Tongue (tissue), 2 donors: ENCODE data around the gene CCDC116. TPM values are rescaled to one million over a fixed set of nuclear protein-coding genes. Genes with fewer than 3 reads are reported as not detected.
"Not testable (repeated sequence)": the region's sequence is repeated elsewhere in the genome, so short reads cannot be mapped to it uniquely, and the experiment has no call there.

ENCODE experiments used
- DNase-seq: peaks from one replicate; pipeline ENCODE4 v3.0.0-alpha.2; 2015
- total RNA-seq: library from RNA; depleted of rRNA; stranded (reverse); fragments of >200 nt; gene quantifications from one replicate; pipeline ENCODE4 v1.2.3, GENCODE V29; 2014

CCDC116 gene
- total RNA-seq, 1 donor from 2014 or later: not detected

DNA sequence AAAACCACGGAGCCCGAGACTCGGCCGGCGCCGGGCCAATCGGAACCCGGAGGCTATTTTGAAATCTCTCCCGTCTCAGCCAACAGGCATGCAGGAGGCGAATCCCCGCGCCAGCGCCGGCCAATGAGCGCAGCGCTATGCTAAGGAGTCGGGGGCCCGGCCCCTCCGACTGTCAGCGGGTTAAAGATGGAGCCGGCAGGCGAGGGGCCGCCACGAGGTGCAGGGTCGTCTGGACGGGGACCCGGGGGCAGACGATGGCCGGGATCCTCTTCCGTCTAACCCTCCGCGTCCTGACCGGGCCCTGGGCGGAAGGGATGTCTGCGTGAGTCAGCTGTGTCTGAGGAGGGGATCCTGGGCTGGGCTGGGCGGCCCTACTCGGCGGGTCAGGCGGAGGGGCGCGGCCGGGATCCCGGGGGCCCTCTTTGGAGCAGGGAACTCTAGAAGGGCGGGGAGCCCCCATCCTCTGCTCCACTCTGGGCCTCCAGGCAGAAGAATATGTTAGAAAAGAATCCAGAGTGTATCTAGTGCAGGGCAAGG is 19.5 kb downstream of the CCDC116 start:
- DNase-seq: peak; percentile 96

DNA sequence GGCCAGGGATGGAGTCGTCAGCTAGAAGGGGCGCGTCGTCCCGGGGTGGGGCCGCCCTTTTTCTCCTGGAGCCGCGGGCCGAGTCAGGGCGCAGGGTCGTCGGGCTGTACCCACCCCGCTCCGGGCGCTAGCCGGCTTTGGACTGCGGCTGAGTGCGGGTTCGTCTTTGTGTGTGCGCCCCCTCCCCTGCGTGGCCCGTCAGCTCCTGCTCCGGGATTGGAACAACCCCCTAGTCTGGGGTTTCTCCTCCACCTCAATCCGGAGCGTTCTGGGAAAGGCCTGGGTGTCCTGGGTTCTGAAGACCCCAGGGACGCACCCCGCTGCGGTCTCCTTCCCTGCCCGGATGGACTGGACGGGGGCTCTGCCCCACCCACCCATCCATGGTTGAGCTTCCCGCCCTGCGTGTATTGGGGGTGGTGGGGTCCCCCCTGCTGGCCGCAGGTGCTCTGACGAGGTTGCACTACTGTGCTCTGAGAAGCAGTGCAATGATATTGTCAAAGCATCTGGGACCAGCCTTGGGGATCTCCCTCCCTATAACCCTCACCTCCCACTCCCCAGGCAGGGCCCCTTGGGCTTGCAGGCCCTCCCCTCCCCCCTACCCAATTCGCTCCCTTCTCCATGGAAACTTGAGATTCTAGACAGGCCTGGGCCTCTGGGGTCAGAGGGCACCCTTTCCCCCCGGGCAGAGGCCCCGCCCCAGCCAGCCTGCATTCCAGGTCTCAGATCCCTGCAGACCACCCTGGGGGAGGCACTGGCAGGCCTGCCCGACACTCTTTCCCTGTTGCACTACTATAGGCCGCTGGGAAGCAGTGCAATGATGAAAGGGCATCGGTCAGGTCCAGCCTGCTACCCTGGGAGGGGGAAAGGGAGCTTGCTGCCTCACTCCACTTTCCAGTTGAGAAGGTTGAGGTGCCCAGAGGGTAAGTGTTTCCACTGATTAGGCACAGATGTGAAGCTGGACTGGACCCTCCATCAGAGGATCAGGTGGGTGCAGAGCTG is 20.3 kb downstream of the CCDC116 start:
- no peak for DNase-seq

DNA sequence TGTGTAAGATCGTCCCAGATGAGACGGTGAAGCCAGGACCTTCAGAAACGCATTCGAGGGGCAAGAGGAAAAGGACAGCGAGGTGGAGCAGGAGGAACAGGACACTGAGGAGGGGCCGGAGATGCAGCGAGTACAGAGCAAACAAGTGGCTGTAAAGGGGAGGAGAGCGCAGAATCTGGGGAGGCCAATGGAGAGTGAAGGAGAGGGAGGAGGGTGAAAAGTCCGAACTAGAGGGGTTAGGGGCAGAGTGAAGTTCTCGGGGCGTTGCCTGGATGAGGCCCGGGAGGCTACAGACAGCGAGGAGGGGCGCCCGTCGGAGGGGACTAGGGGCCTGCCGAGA is 24.4 kb downstream of the CCDC116 start:
- no peak for DNase-seq

DNA sequence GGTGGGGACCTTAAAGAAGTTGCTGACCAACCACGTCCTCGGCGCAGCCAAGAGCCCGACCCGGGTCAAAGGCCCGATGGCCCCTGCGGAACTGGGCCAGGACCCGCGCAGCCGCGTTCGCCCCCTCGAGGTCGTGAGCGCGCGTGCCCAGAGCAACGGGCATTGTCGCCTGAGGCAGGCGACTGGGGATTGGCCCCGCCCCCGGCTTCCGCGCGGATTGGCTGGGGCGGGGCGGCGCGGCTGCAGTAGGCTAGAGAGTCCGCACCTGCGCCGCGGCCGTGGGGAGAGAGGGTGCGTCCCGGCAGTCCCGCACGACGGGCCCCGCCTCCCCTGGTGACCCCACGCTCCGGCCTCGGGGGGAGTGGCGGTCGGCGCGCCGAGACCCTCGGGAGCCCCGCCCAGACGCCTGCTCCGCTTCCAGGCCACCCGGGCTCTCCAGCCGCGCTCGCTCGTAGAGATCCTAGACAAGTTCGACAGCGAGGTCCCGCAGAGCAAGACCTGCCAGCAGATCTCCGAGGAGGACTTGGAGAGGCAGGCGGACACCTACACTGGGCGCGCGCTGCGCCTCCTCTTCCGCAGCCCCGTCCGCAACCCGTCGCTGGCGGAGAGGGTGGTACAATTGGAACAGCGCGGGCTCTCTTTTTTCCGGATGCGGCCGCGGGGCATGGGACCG is 24.9 kb downstream of the CCDC116 start:
- peak; percentile 81 for DNase-seq

DNA sequence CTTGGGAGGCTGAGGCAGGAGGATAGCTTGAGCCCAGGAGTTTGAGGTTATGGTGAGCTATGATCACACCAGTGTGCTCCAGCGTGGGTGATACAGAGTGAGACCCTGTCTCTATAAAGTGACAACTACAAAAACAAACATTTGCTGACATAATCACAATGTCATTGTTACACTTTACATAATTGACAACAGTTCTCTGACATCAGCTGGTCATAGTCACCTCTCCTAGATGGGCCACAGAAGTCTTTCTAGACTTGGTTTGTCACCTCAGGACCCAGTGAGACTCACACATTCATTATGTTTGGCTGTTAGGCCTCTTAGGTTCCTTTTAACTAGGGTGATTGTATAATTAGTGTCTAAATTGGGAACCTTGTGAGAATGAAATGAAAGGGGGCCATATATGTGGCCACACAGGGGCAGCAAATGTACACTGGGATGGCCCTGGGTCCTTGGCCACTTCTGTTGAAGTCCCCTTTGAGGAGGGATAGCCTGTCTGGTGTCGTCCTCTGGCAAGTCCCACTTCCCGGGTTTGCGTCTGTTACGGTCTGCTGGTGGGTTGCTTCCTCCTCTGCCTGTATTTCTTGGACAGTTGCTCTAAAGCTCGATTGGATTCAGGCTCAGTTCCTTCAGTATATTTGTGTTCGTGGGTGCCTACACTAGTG is 27.4 kb downstream of the CCDC116 start:
- no peak for DNase-seq

DNA sequence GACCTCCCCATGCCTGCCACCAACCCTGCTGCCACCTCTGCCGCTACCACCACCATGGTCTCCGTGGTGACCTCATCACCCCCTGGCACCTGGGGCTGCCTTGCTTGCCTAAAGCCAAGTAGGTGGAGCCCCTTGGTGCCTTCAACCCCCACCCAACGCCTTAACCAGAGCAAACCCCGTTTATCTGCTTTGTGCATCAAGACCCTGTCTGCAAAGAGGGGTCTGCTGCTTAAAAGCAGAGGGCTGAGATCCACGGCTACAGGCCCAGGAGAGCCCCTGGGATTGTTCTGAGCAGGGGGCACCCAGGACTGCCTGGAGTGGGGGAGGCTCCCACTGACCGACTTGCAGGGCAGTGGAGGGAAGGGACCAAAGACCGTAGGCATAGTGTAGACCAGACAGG is 28.3 kb downstream of the CCDC116 start:
- no peak for DNase-seq

DNA sequence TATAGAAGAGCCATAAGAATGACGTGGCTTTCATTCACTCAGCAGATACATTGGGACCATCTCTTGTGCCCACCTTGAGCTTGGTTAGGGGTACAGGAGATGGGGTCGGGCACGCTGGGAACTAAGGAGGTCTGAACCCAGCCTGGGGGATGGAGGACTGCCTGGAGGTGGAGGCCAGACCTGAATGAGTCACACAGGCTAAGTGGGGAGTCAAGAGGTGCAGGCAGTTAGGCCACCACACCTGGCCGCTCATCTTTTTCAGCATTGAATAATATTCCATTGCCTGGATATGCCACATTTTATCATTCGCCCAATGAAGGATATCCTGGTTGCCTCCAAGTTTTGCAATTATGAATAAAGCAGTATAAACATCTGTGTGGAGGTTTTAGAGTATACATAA is 29.4 kb downstream of the CCDC116 start:
- no peak for DNase-seq

DNA sequence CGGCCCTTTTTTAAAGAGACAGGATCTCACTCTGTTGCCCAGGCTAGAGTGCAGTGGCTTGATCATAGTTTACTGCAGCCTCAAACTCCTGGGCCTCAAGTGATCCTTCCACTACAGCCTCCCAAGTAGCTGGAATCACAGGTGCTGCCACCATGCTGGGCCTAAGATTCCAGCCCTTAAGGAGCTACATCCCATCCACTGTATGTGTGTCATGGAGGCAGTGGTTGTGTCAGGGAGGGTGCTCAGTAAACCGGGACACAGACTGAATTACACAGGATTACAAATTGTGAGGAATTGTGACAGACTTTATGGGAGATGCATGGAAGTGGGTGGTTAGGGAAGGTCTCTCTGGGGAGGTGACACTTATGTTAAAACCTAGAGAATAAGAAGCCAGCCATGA is 31.2 kb downstream of the CCDC116 start:
- DNase-seq: no peak

DNA sequence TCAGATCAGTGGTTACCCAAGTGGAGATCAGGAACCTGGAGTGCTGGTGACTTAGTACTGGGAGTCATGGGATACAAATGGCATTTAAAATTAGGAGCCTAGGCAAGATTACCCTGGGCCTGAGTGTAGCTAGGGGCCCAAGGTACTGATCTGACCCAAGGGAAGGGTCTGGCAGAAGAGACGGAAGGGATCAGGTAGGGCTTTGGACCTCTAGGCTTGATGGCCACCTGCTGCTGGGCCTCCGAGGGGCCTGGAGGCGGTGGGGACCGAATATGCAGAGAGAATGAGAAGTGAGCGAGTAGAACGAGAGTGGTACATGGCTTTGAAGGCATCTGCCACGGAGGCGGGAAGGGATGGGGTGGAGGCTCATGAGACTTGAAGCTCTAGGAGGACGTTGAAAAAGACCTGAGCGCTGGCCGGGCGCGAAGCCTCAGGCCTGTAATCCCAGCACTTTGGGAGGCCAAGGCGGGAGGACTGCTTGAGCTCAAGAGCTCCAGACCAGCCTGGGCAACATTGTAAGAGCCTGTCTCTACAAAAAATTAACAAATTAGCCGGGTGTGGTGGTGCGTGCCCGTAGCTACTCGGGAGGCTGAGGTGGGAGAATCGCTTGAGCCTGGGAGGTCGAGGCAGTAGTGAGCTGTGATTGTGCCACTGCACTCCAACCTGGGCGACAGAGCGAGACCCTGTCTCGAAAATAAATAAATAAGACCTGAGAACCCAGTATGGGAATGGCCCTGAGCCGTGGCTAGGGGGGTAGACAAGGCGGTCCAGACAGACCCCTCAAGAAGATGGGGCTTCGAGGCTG is 32.7 kb downstream of the CCDC116 start:
- no peak for DNase-seq

DNA sequence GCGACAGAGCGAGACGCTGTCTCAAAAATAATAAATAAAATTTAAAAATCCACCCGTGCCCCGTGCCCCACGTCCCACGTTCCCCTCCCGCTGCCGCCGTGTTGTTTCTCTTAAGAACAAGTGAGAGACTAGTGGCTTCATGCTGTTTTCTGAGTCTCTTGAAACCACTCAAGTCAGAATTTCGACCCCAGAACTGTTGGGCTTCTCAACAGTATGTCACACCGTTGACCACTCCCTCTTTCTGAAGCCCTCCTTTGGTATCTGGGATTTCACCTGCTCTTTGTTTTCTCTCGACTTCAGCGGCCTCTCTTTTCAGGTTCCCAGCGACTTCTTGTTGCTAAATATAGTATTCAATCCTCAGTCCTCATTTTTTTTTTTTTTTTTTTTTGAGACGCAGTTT is 34.2 kb downstream of the CCDC116 start:
- DNase-seq: no peak

DNA sequence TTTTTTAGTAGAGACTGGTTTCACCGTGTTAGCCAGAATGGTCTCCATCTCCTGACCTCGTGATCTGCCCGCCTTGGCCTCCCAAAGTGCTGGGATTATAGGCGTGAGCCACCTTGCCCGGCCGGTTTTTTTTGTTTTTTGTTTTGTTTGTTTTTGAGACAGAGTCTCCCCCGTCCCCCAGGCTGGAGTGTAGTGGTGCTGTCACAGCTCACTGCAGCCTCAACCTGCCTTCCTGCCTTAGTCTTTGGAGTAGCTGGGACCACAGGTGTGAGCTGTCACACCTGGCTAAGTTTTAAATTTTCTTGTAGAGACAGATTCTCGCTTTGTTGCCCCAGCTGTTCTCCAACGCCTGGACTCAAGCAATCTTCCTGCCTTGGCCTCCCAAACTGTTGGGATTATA is 36.5 kb downstream of the CCDC116 start:
- no peak for DNase-seq

DNA sequence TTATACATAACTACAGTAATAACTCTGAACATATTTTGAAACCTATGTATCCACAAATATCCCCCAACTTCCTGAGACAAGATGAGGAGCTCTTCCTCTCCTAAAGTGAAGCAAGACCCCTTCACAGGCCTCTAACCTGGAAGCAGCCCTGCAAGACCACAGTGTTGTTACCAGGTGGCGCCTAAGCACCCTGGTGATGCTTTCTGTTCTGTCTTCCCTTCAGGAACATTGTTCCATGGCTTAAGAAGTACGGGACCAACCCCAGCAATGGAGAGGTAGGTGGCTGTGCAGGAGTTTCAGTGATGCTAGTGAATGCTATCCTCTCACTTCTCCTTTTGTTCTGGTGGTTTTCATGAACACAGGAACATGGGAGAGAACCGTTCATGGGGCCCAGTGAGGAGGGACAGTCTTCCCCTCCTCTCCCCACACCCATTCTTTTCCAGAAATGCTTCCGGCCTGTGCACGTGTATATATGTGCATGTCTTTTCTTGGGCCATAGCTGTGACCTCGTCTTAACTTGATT is 39.6 kb downstream of the CCDC116 start:
- no peak for DNase-seq

DNA sequence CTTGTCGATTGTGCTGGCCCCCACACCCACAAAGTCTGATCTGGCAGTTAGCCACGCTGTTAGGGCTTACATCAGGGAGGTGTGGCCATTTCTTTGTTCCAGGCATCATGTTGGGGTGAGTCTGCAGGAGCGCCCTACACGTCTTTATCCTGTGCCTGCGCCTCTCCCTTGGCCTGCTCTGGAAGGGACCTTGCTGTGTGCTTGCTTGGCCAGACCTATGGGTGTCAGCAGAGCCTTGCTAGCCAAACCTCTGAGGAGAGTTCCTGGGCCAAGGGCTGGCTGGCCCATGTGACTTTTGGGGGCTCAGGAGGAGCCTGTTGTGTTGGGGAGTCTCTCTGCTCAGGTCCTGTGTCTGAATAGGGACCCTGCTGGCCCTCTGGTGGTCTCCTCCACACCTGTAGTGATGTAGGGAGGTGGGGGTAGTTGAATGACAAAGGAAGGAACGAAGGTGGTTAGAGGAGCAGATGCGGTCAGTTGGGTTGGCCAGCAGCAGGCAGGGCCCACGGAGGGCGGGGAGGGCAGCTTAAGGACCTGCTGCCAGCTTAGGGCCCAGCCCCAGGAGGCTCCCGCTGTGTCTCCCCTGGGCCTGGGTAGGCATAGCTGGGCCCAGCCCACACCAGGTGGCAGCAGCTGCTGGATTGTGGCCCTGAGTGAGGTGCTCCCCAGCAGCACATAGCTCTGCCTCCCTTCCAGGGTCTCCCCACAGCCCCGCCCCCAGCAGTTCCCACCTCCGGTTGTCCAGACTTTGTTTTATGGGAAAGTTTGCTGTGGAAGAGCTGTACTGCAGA is 41.2 kb downstream of the CCDC116 start:
- DNase-seq: no peak

DNA sequence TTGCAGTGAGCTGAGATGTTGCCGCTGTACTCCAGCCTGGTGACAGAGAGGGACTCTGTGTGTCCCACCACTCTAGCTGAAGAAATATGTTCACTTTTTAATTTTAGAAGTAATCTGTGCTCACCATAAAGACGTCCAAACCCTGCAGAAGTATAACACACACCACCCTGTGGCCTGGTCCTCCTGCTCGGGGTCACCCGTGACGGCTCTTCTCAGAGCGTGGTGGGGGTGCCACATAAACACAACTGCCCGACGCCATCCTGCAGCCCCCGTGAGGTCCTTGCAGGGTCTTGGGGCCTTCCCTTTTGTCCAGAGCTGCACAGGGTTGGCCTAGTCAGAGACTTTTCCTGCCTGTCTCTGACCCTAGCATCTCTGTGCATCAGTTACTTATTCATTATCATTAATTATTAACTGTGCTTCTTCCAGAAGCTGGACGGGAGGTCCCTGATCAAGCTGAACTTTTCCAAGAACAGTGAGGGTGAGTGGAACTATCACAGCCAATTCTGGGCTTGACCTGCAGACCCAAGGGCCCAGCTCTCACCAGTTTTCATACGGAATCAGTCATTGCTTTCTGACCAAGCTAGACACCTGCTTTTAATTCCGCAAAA is 42.2 kb downstream of the CCDC116 start:
- no peak for DNase-seq

DNA sequence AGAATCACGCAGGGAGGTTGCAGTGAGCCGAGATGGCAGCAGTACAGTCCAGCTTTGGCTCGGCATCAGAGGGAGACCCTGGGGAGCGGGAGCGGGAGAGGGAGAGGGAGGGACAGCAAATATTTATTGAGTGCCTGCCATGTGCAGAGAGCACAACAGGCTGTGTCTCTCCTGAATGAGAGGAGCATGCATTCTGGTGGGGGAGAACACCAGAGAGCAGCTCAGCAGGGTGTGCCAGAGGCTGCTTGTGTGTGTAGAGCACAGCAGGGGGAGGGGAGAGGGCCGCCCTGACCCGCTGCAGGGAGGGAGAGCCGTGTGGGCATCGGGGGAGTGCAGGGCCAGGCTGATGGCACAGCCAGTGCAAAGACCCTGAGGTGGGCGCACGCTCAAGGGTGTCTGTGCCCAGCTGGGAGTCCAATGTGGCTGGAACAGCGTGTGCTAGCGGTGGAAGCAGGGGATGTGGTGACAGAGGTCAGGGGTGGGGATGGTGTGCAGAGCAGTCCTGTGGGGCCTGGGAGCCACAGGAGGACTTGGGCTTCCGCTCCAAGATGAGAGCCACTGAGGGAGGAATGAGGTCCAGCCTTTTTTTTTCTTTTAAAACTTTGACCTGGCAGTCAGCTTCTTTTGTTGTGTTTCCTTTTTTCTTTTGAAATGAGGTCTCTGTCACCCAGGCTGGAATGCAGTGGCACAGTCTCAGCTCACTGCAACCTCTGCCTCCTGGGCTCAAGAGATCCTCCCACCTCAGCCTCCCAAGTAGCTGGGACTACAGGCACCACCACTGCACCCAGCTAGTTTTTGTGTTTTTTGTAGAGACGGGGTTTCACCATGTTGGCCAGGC is 45.3 kb downstream of the CCDC116 start:
- DNase-seq: no peak

DNA sequence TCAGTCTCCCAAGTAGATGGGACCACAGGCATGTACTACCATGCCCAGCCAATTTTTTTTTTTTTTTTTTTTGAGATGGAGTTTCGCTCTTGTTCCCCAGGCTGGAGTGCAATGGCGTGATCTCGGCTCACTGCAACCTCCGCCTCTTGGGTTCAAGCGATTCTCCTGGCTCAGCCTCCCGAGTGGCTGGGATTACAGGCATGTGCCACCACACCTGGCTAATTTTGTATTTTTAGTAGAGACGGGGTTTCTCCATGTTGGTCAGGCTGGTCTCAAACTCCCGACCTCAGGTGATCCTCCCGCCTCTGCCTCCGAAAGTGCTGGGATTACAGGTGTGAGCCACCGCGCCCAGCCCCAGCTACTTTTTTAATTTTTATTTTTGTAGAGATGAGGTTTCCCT is 46.3 kb downstream of the CCDC116 start:
- not testable (repeated sequence) for DNase-seq

DNA sequence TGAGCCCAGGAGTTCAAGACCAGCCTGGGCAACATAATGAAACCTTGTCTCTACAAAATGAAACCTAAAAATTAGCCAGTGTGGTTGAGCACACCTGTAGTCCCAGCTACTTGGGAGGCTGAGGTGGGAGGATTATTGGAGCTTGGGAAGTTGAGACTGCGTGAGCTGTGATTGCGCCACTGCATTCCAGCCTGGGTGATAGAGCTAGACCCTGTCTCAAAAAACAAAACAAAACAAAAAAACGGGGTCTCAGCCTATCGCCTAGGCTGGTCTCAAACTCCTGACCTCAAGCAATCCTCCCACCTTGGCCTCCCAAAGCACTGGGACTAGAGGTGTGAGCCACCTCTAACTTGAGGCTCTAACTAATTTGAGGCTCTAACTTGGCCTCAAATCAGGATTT is 46.8 kb downstream of the CCDC116 start:
- DNase-seq: no peak

DNA sequence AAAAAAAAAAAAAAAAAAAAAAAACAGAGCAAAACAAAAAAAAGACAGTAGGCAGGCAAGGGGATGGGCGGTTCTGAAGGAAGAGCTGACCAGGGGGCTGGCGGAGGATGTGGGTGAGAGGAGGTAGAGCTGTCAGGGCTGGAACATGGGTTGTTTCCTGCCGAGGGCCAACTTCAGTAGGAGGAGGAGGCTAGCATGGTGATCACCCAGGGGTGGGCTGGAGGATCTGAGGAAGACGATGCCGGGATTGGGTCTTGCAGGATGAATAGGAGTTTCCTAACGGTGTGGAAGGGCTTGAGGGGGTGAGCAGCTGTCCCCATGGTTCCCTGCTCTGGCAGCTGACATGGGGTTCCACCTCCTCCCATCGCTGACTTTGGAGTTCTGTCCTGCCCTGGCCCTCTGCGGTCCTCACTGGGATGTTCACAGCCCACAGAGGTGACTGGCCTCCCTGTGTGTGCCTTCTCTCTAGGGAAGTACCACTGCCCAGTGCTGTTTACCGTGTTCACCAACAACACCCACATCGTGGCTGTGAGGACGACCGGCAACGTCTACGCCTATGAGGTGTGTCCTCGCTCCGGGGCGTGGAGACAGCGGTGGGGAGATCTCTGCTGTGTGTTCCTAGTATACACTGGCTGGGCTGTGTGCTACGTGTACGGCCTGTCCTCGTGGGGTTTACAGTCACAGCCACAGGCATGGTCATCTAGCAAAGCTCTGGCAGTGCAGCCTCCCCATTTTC is 48.4 kb downstream of the CCDC116 start:
- DNase-seq: no peak
